Glutamatergic neuron (in vitro differentiated cells): ENCODE data around the gene OTUD5. TPM values are rescaled to one million over a fixed set of nuclear protein-coding genes. Genes with fewer than 3 reads are reported as not detected.

ENCODE experiments used
- DNase-seq: peaks from one replicate; pipeline ENCODE4 v3.0.0; 2022
- H3K27ac Mint-ChIP-seq: one replicate; pipeline ENCODE4 v1.8.0; 2020; ENCODE audit warnings: mild to moderate bottlenecking, mixed read lengths, inconsistent platforms; ENCODE audit not compliant: unreplicated experiment
- H3K27me3 Mint-ChIP-seq: one replicate; pipeline ENCODE4 v1.8.0; 2020; ENCODE audit warnings: mild to moderate bottlenecking, moderate library complexity, mixed read lengths, inconsistent platforms; ENCODE audit not compliant: unreplicated experiment
- H3K36me3 Mint-ChIP-seq: one replicate; pipeline ENCODE4 v1.8.0; 2020; ENCODE audit warnings: mild to moderate bottlenecking, mixed read lengths, inconsistent platforms; ENCODE audit not compliant: unreplicated experiment
- H3K4me1 Mint-ChIP-seq: one replicate; pipeline ENCODE4 v1.8.0; 2020; ENCODE audit warnings: mild to moderate bottlenecking, low read depth, mixed read lengths, inconsistent platforms; ENCODE audit not compliant: unreplicated experiment
- H3K4me3 Mint-ChIP-seq: one replicate; pipeline ENCODE4 v1.8.0; 2020; ENCODE audit warnings: mild to moderate bottlenecking, mixed read lengths, inconsistent platforms; ENCODE audit not compliant: unreplicated experiment
- H3K9me3 Mint-ChIP-seq: one replicate; pipeline ENCODE4 v1.8.0; 2020; ENCODE audit warnings: mild to moderate bottlenecking, moderate library complexity, mixed read lengths, inconsistent platforms; ENCODE audit not compliant: unreplicated experiment
- CTCF ChIP-seq: fragments of 200-600 bp; sonication (generic); IDR thresholded peaks from one replicate; pipeline ENCODE4 v1.5.0; 2021; ENCODE audit not compliant: partially characterized antibody, unreplicated experiment
- total RNA-seq: library from RNA; stranded (reverse); fragmentation: NEBNext Ultra II Directional; extraction: Animal tissue kit (Norgen Biotek cat#: 25700); gene quantifications from one replicate; pipeline ENCODE4 v1.2.1, GENCODE V29; 2021; ENCODE audit not compliant: unreplicated experiment

Gene OTUD5
- total RNA-seq, 1 donor from 2014 or later: 68.3 TPM

DNA sequence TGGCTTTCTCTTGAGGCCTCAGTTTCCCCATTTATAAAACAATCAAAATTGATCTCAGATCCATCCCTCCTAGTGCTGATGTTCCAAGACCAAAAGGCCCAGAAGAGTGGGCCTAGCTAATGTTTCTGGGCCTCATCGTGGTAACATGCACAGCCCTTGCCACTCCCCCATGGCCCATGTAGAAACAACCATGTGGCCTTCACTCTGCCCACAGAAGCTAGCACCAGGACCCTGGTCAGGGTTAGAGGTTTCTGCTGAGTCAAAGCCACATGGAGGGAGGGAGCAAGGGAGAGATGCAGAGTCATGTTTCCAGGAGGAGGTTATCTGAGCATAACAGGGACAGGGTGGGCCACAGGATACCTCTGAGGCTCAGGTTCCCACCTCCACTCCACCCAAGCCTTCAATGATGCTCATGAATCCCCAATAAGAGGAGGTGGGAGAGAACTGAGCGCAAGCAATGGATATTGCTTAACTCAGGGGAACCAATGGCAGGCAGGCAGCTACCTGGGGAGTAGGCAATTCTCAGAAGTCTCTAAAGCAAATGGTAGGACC is 16.9 kb downstream of the OTUD5 start:
- no peak for DNase-seq
- Mint-ChIP-seq H3K27ac (no peak overlapping the region), H3K4me3 (no peak overlapping the region), H3K4me1 (peaks cover 11% of the 10 kb centered on the region), H3K36me3 (no peaks in the 10 kb centered on the region), H3K27me3 (no peaks in the 10 kb centered on the region), H3K9me3 (no peaks in the 10 kb centered on the region)
- TF ChIP-seq CTCF: no peak

- H3K4me1 Mint-ChIP-seq: peaks cover 11% of the 10 kb centered on the region
- no peaks in the 10 kb centered on the region for H3K27me3 Mint-ChIP-seq
- DNase-seq: no peak
- no peaks in the 10 kb centered on the region for H3K9me3 Mint-ChIP-seq
- no peaks in the 10 kb centered on the region for H3K36me3 Mint-ChIP-seq
- no peak overlapping the region for H3K27ac Mint-ChIP-seq
- no peak overlapping the region for H3K4me3 Mint-ChIP-seq
- TF ChIP-seq CTCF: no peak
Measured at GRCh38 chrX:48939524-48940228, 17.7 kb downstream of the OTUD5 start.

GRCh38 chrX:48938721-48939425 is 18.5 kb downstream of the OTUD5 start:
- H3K27ac Mint-ChIP-seq: no peak overlapping the region
- TF ChIP-seq CTCF: no peak
- no peaks in the 10 kb centered on the region for H3K36me3 Mint-ChIP-seq
- no peak overlapping the region for H3K4me3 Mint-ChIP-seq
- DNase-seq: no peak
- no peaks in the 10 kb centered on the region for H3K27me3 Mint-ChIP-seq
- H3K9me3 Mint-ChIP-seq: no peaks in the 10 kb centered on the region
- H3K4me1 Mint-ChIP-seq: peaks cover 11% of the 10 kb centered on the region

- H3K4me3 Mint-ChIP-seq: peak overlapping the region; percentile 51
- H3K9me3 Mint-ChIP-seq: no peaks in the 10 kb centered on the region
Measured at GRCh38 chrX:48937054-48937907, 20.1 kb downstream of the OTUD5 start.

More at GRCh38 chrX:48937054-48937907, 20.1 kb downstream of the OTUD5 start:
- no peak for TF ChIP-seq CTCF
- Mint-ChIP-seq H3K36me3 (no peaks in the 10 kb centered on the region), H3K27ac (peak overlapping the region; percentile 43), H3K27me3 (peaks cover 1% of the 10 kb centered on the region), H3K4me1 (peaks cover 10% of the 10 kb centered on the region)
- no peak for DNase-seq
